Measurements from ENCODE around the gene HSPA6. TPM values are rescaled to one million over a fixed set of nuclear protein-coding genes. Genes with fewer than 3 reads are reported as not detected.
"Not testable (repeated sequence)": the region's sequence is repeated elsewhere in the genome, so short reads cannot be mapped to it uniquely, and the experiment has no call there.

Gene HSPA6
- total and polyA plus RNA-seq, 2 donors (not counting 1 experiment from before 2014, with no cell fraction given), result 8.5 to 11.2 TPM

DNA sequence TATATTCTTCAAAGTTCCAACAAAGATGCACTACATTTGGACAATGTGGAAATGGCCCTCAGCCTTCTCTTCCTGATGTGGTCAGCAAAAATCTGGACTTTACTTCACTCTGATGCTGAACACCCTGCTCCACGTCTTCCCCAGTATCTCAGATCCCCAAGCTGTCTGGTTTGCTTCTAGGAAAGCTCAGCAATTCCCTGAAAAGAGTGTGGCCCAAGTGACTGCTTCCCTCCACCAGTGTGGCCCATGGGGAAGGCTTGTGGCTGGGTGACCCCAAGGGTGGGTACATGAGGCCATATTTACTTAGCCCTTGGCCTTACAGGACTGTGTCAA is 10.9 kb upstream of the HSPA6 start:
- H3K79me2 ChIP-seq (ENCODE audit: control insufficient read depth, insufficient read depth, low read length); H3K27ac ChIP-seq (ENCODE audit: low read length in 2 of 2); intact Hi-C loops (cut with micrococcal nuclease); H3K4me1 ChIP-seq (ENCODE audit: control insufficient read depth in 2 of 2, insufficient read depth in 2 of 2, low read length in 2 of 2); POLR2A ChIA-PET; H3K9me3 ChIP-seq (ENCODE audit: control extremely low read depth in 1 of 3, control insufficient read depth in 2 of 3, insufficient read depth in 1 of 3, low read length in 2 of 3); H3K27me3 Mint-ChIP-seq; ATAC-seq (ENCODE audit: low read depth); H3K4me2 ChIP-seq (replicated peaks; ENCODE audit: low read depth, low read length, poor library complexity, severe bottlenecking); H3K27me3 ChIP-seq (replicated peaks in 1 of 4; ENCODE audit: control extremely low read depth in 1 of 4, control insufficient read depth in 3 of 4, insufficient read depth in 4 of 4, low read length in 3 of 4); H3K4me1 Mint-ChIP-seq; H2AFZ ChIP-seq (ENCODE audit: insufficient read depth, low read depth, low read length, poor library complexity, severe bottlenecking); H3K27ac Mint-ChIP-seq; H3K4me3 Mint-ChIP-seq; H3K9ac ChIP-seq (ENCODE audit: low read length); CTCF ChIA-PET; H3K9me3 Mint-ChIP-seq (ENCODE audit: insufficient read depth); DNase-seq; H4K20me1 ChIP-seq (ENCODE audit: control insufficient read depth, insufficient read depth, low read length, poor library complexity, severe bottlenecking); H3K4me3 ChIP-seq (ENCODE audit: control extremely low read depth in 1 of 5, extremely low read depth in 1 of 5, insufficient read depth in 1 of 5, low read depth in 2 of 5, low read length in 4 of 5); H3K36me3 ChIP-seq (replicated peaks in 1 of 2; ENCODE audit: control extremely low read depth in 1 of 2, control insufficient read depth in 1 of 2, extremely low read depth in 1 of 2, insufficient read depth in 2 of 2, low read length in 1 of 2): not testable (repeated sequence)
- no CpG with 5 or more reads among the region's 1 CpG for WGBS (ENCODE audit: insufficient coverage)

GRCh38 chr1:161513953-161514352 is 10.4 kb upstream of the HSPA6 start:
- H3K9me3 Mint-ChIP-seq (ENCODE audit: insufficient read depth); CTCF ChIA-PET; DNase-seq; H3K4me1 ChIP-seq (ENCODE audit: control insufficient read depth in 2 of 2, insufficient read depth in 2 of 2, low read length in 2 of 2); H3K36me3 ChIP-seq (replicated peaks in 1 of 2; ENCODE audit: control extremely low read depth in 1 of 2, control insufficient read depth in 1 of 2, extremely low read depth in 1 of 2, insufficient read depth in 2 of 2, low read length in 1 of 2); H2AFZ ChIP-seq (ENCODE audit: insufficient read depth, low read depth, low read length, poor library complexity, severe bottlenecking); intact Hi-C loops (cut with micrococcal nuclease); H3K9me3 ChIP-seq (ENCODE audit: control extremely low read depth in 1 of 3, control insufficient read depth in 2 of 3, insufficient read depth in 1 of 3, low read length in 2 of 3); H3K4me1 Mint-ChIP-seq; H3K27me3 Mint-ChIP-seq; ATAC-seq (ENCODE audit: low read depth); H3K27ac ChIP-seq (ENCODE audit: low read length in 2 of 2); POLR2A ChIA-PET; H3K4me2 ChIP-seq (replicated peaks; ENCODE audit: low read depth, low read length, poor library complexity, severe bottlenecking); H4K20me1 ChIP-seq (ENCODE audit: control insufficient read depth, insufficient read depth, low read length, poor library complexity, severe bottlenecking); H3K9ac ChIP-seq (ENCODE audit: low read length); H3K4me3 ChIP-seq (ENCODE audit: control extremely low read depth in 1 of 5, extremely low read depth in 1 of 5, insufficient read depth in 1 of 5, low read depth in 2 of 5, low read length in 4 of 5); H3K4me3 Mint-ChIP-seq; H3K27ac Mint-ChIP-seq; H3K27me3 ChIP-seq (replicated peaks in 1 of 4; ENCODE audit: control extremely low read depth in 1 of 4, control insufficient read depth in 3 of 4, insufficient read depth in 4 of 4, low read length in 3 of 4); H3K79me2 ChIP-seq (ENCODE audit: control insufficient read depth, insufficient read depth, low read length): not testable (repeated sequence)
- WGBS (ENCODE audit: insufficient coverage), result no CpG with 5 or more reads among the region's 1 CpG

DNA sequence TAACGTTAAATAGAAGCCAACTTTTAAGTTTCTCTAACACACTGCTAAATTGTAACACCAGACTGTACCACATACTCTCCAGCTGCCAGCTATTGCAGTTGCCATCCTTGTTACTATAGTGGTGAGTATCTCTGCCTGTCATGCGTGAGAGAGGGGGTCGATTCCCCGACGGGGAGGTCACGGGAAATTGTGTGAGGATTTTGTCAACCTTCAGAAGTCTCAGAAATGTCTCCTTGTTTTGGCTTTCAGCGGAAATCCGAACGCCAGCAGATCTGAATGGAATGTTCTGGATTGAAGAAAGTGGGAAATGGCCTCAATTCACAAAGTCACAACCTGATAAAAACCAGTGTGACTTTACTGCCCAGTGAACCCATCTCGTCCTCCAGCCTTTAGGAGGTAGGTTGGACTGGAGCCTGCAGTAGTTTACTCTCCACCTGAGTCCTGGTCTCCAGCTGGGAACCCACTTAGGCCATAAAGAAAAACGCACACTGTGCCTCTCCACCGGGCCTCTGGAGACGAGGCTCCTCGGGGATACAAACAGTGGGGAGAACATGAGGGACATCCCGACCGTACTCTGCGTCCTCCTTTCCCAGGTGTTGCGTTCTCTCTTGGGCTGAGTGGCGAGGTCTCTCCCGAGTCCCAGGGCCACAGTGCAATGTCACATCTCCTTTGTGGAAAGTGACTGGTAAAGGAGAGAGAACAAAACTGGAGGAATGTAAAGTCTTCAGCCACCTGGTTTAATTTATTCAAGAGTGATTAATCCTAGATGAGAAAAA is 1.1 kb upstream of the HSPA6 start:
- H3K9me3 Mint-ChIP-seq (ENCODE audit: insufficient read depth); H3K36me3 ChIP-seq (replicated peaks in 1 of 2; ENCODE audit: control extremely low read depth in 1 of 2, control insufficient read depth in 1 of 2, extremely low read depth in 1 of 2, insufficient read depth in 2 of 2, low read length in 1 of 2); DNase-seq; H3K27ac ChIP-seq (ENCODE audit: low read length in 2 of 2); H3K4me1 Mint-ChIP-seq; H3K9me3 ChIP-seq (ENCODE audit: control extremely low read depth in 1 of 3, control insufficient read depth in 2 of 3, insufficient read depth in 1 of 3, low read length in 2 of 3); ATAC-seq (ENCODE audit: low read depth); H3K4me2 ChIP-seq (replicated peaks; ENCODE audit: low read depth, low read length, poor library complexity, severe bottlenecking); H4K20me1 ChIP-seq (ENCODE audit: control insufficient read depth, insufficient read depth, low read length, poor library complexity, severe bottlenecking); H3K4me1 ChIP-seq (ENCODE audit: control insufficient read depth in 2 of 2, insufficient read depth in 2 of 2, low read length in 2 of 2); H3K27me3 ChIP-seq (replicated peaks in 1 of 4; ENCODE audit: control extremely low read depth in 1 of 4, control insufficient read depth in 3 of 4, insufficient read depth in 4 of 4, low read length in 3 of 4); H2AFZ ChIP-seq (ENCODE audit: insufficient read depth, low read depth, low read length, poor library complexity, severe bottlenecking); H3K79me2 ChIP-seq (ENCODE audit: control insufficient read depth, insufficient read depth, low read length): not testable (repeated sequence)
- ChIA-PET POLR2A (interaction anchor here (0.7 to 0.9 kb wide), 2 partner anchors 17 to 787 kb away, joined by 3 read pairs; no protein-coding TSS in a partner anchor), CTCF (interaction anchor here (1.2 to 1.4 kb wide), 2 partner anchors 216 to 217 kb away, joined by 3 to 4 read pairs; no protein-coding TSS in a partner anchor)
- Histone ChIP-seq H3K4me3 (ENCODE audit: control extremely low read depth in 1 of 5, extremely low read depth in 1 of 5, insufficient read depth in 1 of 5, low read depth in 2 of 5, low read length in 4 of 5) (peak overlapping the region in 2 of 5 experiments; percentile 77 to 85), H3K9ac (ENCODE audit: low read length) (peak overlapping the region; percentile 80)
- Mint-ChIP-seq H3K27me3 (peaks cover 11% of the 10 kb centered on the region), H3K27ac (peak overlapping the region; percentile 95), H3K4me3 (peak overlapping the region; percentile 91)
- intact Hi-C loops (cut with micrococcal nuclease), result loop anchor here (1.0 kb wide), 1 partner anchor 8 kb away; no protein-coding TSS in a partner anchor
- 89% methylated on average over 10 of the region's 20 CpGs for WGBS (ENCODE audit: insufficient coverage)

GRCh38 chr1:161524742-161525291 is 477 bp downstream of the HSPA6 start:
- H3K27me3 Mint-ChIP-seq, result peaks cover 11% of the 10 kb centered on the region
- CTCF ChIA-PET, result interaction anchor here (1.2 kb wide), 1 partner anchor 214 kb away, joined by 3 read pairs; no protein-coding TSS in a partner anchor
- not testable (repeated sequence) for H3K9me3 ChIP-seq (ENCODE audit: control extremely low read depth in 1 of 3, control insufficient read depth in 2 of 3, insufficient read depth in 1 of 3, low read length in 2 of 3); H3K9me3 Mint-ChIP-seq (ENCODE audit: insufficient read depth); H3K79me2 ChIP-seq (ENCODE audit: control insufficient read depth, insufficient read depth, low read length); H3K4me1 Mint-ChIP-seq; H4K20me1 ChIP-seq (ENCODE audit: control insufficient read depth, insufficient read depth, low read length, poor library complexity, severe bottlenecking); H3K27me3 ChIP-seq (replicated peaks in 1 of 4; ENCODE audit: control extremely low read depth in 1 of 4, control insufficient read depth in 3 of 4, insufficient read depth in 4 of 4, low read length in 3 of 4); H3K27ac ChIP-seq (ENCODE audit: low read length in 2 of 2); H3K36me3 ChIP-seq (replicated peaks in 1 of 2; ENCODE audit: control extremely low read depth in 1 of 2, control insufficient read depth in 1 of 2, extremely low read depth in 1 of 2, insufficient read depth in 2 of 2, low read length in 1 of 2)
- peak overlapping the region; percentile 63 for H3K4me2 ChIP-seq (replicated peaks; ENCODE audit: low read depth, low read length, poor library complexity, severe bottlenecking)
- peak overlapping the region; percentile 80 for H3K9ac ChIP-seq (ENCODE audit: low read length)
- peak overlapping the region in 4 of 5 experiments; percentile 36 to 85 (median 68) for H3K4me3 ChIP-seq (ENCODE audit: control extremely low read depth in 1 of 5, extremely low read depth in 1 of 5, insufficient read depth in 1 of 5, low read depth in 2 of 5, low read length in 4 of 5)
- peak overlapping the region; percentile 10 for H3K27ac Mint-ChIP-seq
- WGBS (ENCODE audit: insufficient coverage), result 5% methylated on average over 26 of the region's 55 CpGs
- H3K4me1 ChIP-seq (ENCODE audit: control insufficient read depth in 2 of 2, insufficient read depth in 2 of 2, low read length in 2 of 2), result peaks cover 0 to 10% of the 10 kb centered on the region in 2 donors
- H3K4me3 Mint-ChIP-seq, result peak overlapping the region; percentile 91
- peak; percentile 50 for DNase-seq
- intact Hi-C loops (cut with micrococcal nuclease), result loop anchor here (2.0 kb wide), 1 partner anchor 16 kb away; no protein-coding TSS in a partner anchor
- H2AFZ ChIP-seq (ENCODE audit: insufficient read depth, low read depth, low read length, poor library complexity, severe bottlenecking), result peak overlapping the region; percentile 72
- POLR2A ChIA-PET, result interaction anchor here (1.2 kb wide), 1 partner anchor 20 kb away, joined by 3 read pairs; the partner anchor contains the start of gene FCGR2A
- peak; percentile 15 for ATAC-seq (ENCODE audit: low read depth)
